ENCODE data around the gene SLC38A3. TPM values are rescaled to one million over a fixed set of nuclear protein-coding genes. Genes with fewer than 3 reads are reported as not detected.

The SLC38A3 gene
- total and polyA plus RNA-seq, 2 donors (not counting 3 experiments of a cell fraction or from before 2014, with no cell fraction given), result 0.60 to 1.1 TPM

- BruUV-seq (replicated peaks), result no TSS peak
- Histone ChIP-seq H4K20me1 (replicated peaks; ENCODE audit: control insufficient read depth, extremely low read depth, insufficient read depth, low read length) (no peaks in the 10 kb centered on the region), H2AFZ (ENCODE audit: low read depth, low read length) (no peak overlapping the region), H3K4me3 (replicated peaks in 1 of 3; ENCODE audit: insufficient read depth in 1 of 3, low read depth in 1 of 3, low read length in 3 of 3) (no peak overlapping the region), H3K27me3 (ENCODE audit: control insufficient read depth in 2 of 2, insufficient read depth in 2 of 2, low read length in 2 of 2) (peaks cover 17 to 18% of the 10 kb centered on the region in 2 experiments), H3K9me3 (replicated peaks; ENCODE audit: control insufficient read depth, insufficient read depth, low read length) (no peaks in the 10 kb centered on the region), H3K79me2 (ENCODE audit: control insufficient read depth, insufficient read depth, low read length) (no peaks in the 10 kb centered on the region), H3K9ac (replicated peaks; ENCODE audit: extremely low read depth, insufficient read depth, low read length) (no peak overlapping the region), H3K36me3 (ENCODE audit: control insufficient read depth in 2 of 2, extremely low read depth in 1 of 2, insufficient read depth in 2 of 2, low read length in 2 of 2) (no peaks in the 10 kb centered on the region), H3K27ac (ENCODE audit: insufficient read depth, low read depth, low read length) (no peak overlapping the region), H3K4me1 (ENCODE audit: control insufficient read depth, extremely low read depth, insufficient read depth, low read length) (peaks cover 3% of the 10 kb centered on the region), H3K4me2 (ENCODE audit: insufficient read depth, low read length) (no peak overlapping the region), H3K9me1 (replicated peaks; ENCODE audit: control insufficient read depth, extremely low read depth, insufficient read depth, low read length) (no peaks in the 10 kb centered on the region)
- TF ChIP-seq CTCF (IDR thresholded peaks at IDR 0.05; ENCODE audit: extremely low read depth in 1 of 2, insufficient read depth in 1 of 2, low read depth in 1 of 2, low read length in 2 of 2) (no peak), MAX (IDR thresholded peaks at IDR 0.05; ENCODE audit: insufficient read depth, insufficient read length) (no peak), FOS (IDR thresholded peaks at IDR 0.05; ENCODE audit: borderline replicate concordance, insufficient read depth, low read length) (no peak), POLR2AphosphoS5 (IDR thresholded peaks at IDR 0.05; ENCODE audit: insufficient read depth, low read depth, low read length) (no peak), GATA2 (IDR thresholded peaks at IDR 0.05; ENCODE audit: insufficient read depth, insufficient read length, low read depth, low read length) (no peak)
- intact Hi-C loops (cut with micrococcal nuclease) (no loop called here), dilution Hi-C loops (cut with MboI; ENCODE audit: extremely low pct_ligation_motif_present, low sequenced_read_pairs) (no loop called here)
- no peak for DNase-seq (ENCODE audit: low read depth, low spot score)
- ChIA-PET CTCF (interaction anchor here (0.6 to 4.8 kb wide), 8 partner anchors 7 to 79 kb away, joined by 3 to 43 read pairs (median 6); no protein-coding TSS in a partner anchor), POLR2A (interaction anchor here (0.6 kb wide), 1 partner anchor 90 kb away, joined by 4 read pairs; no protein-coding TSS in a partner anchor)
- FAIRE-seq, result no peak
Observed at GRCh38 chr3:50201573-50202315, 3.3 kb upstream of the SLC38A3 start.
